K562 (cell line): Measurements from ENCODE around the gene JMJD1C. TPM values are rescaled to one million over a fixed set of nuclear protein-coding genes. Genes with fewer than 3 reads are reported as not detected.

Experiments used
- BHLHE40 ChIP-seq: IDR thresholded peaks from 2 replicates; pipeline ENCODE4 v1.6.1; 2011; ENCODE audit warnings: low read length, improper control_type of control experiment
- BRF2 ChIP-seq: IDR thresholded peaks from 3 replicates; pipeline ENCODE4 v1.6.1; 2011; ENCODE audit warnings: borderline replicate concordance, mild to moderate bottlenecking; ENCODE audit not compliant: insufficient read length, insufficient read depth
- CREB3L1 ChIP-seq: fragments of 450-650 bp; IDR thresholded peaks from 2 replicates; pipeline ENCODE4 v1.6.1; 2014; ENCODE audit warnings: low read depth, mild to moderate bottlenecking, moderate library complexity, borderline replicate concordance
- E2F5 ChIP-seq: sonication (generic); formaldehyde crosslinking; IDR thresholded peaks from 2 replicates; pipeline ENCODE4 v1.8.0; 2022; ENCODE audit warnings: mild to moderate bottlenecking, missing genetic modification reagents
- ELK1 ChIP-seq: sonication (generic); formaldehyde crosslinking; IDR thresholded peaks from 2 replicates; pipeline ENCODE4 v1.8.1; 2022; ENCODE audit warnings: missing genetic modification reagents
- HDAC1 ChIP-seq, 2 experiments: fragments of 450-650 bp; IDR thresholded peaks; 2 replicates each; pipeline ENCODE4 v1.6.1; 2016 to 2017; ENCODE audit warnings: inconsistent platforms in 1 of 2, mild to moderate bottlenecking in 1 of 2, moderate library complexity in 1 of 2
- HNRNPUL1 ChIP-seq: fragments of 200-400 bp; formaldehyde crosslinking; IDR thresholded peaks from 2 replicates; pipeline ENCODE4 v1.6.1; 2017; ENCODE audit warnings: low read length
- KDM2B ChIP-seq: fragments of 250-450 bp; sonication (Bioruptor Pico); IDR thresholded peaks from 2 replicates; pipeline ENCODE4 v1.8.0; 2021; ENCODE audit warnings: mild to moderate bottlenecking, moderate library complexity
- KHSRP ChIP-seq: fragments of 450-650 bp; IDR thresholded peaks from 2 replicates; pipeline ENCODE4 v1.6.1; 2017
- MNT ChIP-seq, 2 experiments: fragments of 450-650 bp; conservative IDR thresholded peaks; 2 replicates each; pipeline ENCODE4 v1.6.1; 2017; ENCODE audit warnings: mild to moderate bottlenecking in 2 of 2, moderate library complexity in 2 of 2
- PHF21A ChIP-seq: fragments of 450-650 bp; IDR thresholded peaks from 2 replicates; pipeline ENCODE4 v1.6.1; 2017; ENCODE audit warnings: low read depth, borderline replicate concordance
- RBM15 ChIP-seq: fragments of 200-400 bp; formaldehyde crosslinking; IDR thresholded peaks from 2 replicates; pipeline ENCODE4 v1.6.1; 2018; ENCODE audit warnings: mild to moderate bottlenecking, low read length, moderate library complexity; ENCODE audit not compliant: insufficient read depth
- RFX7 ChIP-seq: fragments of 250-450 bp; sonication (Bioruptor Pico); IDR thresholded peaks from 2 replicates; pipeline ENCODE4 v1.5.1; 2021; ENCODE audit warnings: mild to moderate bottlenecking
- TAF1 ChIP-seq: IDR thresholded peaks from 2 replicates; pipeline ENCODE4 v1.6.1; 2011; ENCODE audit warnings: mild to moderate bottlenecking, low read length, moderate library complexity; ENCODE audit not compliant: insufficient read depth, control insufficient read depth, severe bottlenecking; ENCODE audit errors: extremely low read depth
- TEAD1 ChIP-seq, 2 experiments: fragments of 450-650 bp in 1 of 2; sonication (generic) in 1 of 2; formaldehyde crosslinking; IDR thresholded peaks; 2 replicates each; pipeline versions ENCODE4 v1.4.0 to v1.8.0; 2020 to 2022; ENCODE audit warnings: mild to moderate bottlenecking in 2 of 2, missing genetic modification reagents in 1 of 2
- THRAP3 ChIP-seq: fragments of 450-650 bp; IDR thresholded peaks from 2 replicates; pipeline ENCODE4 v1.6.1; 2016; ENCODE audit warnings: mild to moderate bottlenecking, inconsistent platforms, borderline replicate concordance
- WHSC1 ChIP-seq: IDR thresholded peaks from one replicate; pipeline ENCODE4 v1.6.1; 2012; ENCODE audit warnings: low read length, control low read depth, inconsistent platforms
- ZNF253 ChIP-seq: fragments of 250-450 bp; sonication (Bioruptor Pico); conservative IDR thresholded peaks from 2 replicates; pipeline ENCODE4 v1.6.1; 2021; ENCODE audit warnings: mild to moderate bottlenecking
- ZNF395 ChIP-seq: fragments of 200-800 bp; sonication (Bioruptor generic); IDR thresholded peaks from 2 replicates; pipeline ENCODE4 v1.6.1; 2017; ENCODE audit warnings: missing genetic modification characterization, missing compliant biosample characterization
- ZSCAN32 ChIP-seq: fragments of 450-650 bp; formaldehyde crosslinking; IDR thresholded peaks from 2 replicates; pipeline ENCODE4 v1.4.0; 2020; ENCODE audit warnings: mild to moderate bottlenecking, moderate library complexity
- polyA plus RNA-seq, 8 experiments: library from polyadenylated mRNA; depleted of rRNA in 4 of 8; stranded (reverse) in 5 of 8; unstranded in 3 of 8; fragments of >200 nt; fragmentation: Nextera tagmentation in 2 of 8; fragmentation: Illumina TruSeq in 1 of 8; extraction: Ambion mirVana in 2 of 8; extraction: Trizol in 1 of 8; gene quantifications; 2 replicates each; pipeline versions ENCODE4 v1.2.1 to v1.2.3, GENCODE V29; 2011 to 2014; ENCODE audit warnings: inconsistent platforms in 1 of 8, missing spikeins in 1 of 8
- total RNA-seq, 7 experiments: library from RNA; depleted of rRNA in 6 of 7; stranded (reverse); fragments of >200 nt in 6 of 7; fragmentation: Illumina TruSeq in 2 of 7; extraction: Trizol in 2 of 7; gene quantifications; 2 replicates each; pipeline versions ENCODE4 v1.2.1 to v1.2.3, GENCODE V29; 2011 to 2021; ENCODE audit warnings: low replicate concordance in 1 of 7

JMJD1C gene
- total and polyA plus RNA-seq, 9 of the 15 experiments (the other 6 are each of a cell fraction or from before 2014, with no cell fraction given), result 25.3 to 68.0 (median 47.2) TPM

- peak; percentile 89 for TF ChIP-seq CREB3L1
- no peak for TF ChIP-seq E2F5 (CRISPR knock-in tag)
- no peak for TF ChIP-seq THRAP3
- TF ChIP-seq KHSRP, result peak; percentile 82
- TF ChIP-seq HNRNPUL1, result no peak
- TF ChIP-seq TAF1, result peak; percentile 94
- no peak for TF ChIP-seq RBM15
- TF ChIP-seq MNT (conservative IDR thresholded peaks at IDR 0.05), result peak; percentile 81 to 89
- no peak for TF ChIP-seq BRF2
- TF ChIP-seq TEAD1 (CRISPR knock-in tag; IDR thresholded peaks at IDR 0.05), result no peak
- TF ChIP-seq ZNF395 (CRISPR knock-in tag), result peak; percentile 80; the same call in 1 of the 2 replicates
- no peak for TF ChIP-seq KDM2B (CRISPR knock-in tag)
- no peak for TF ChIP-seq WHSC1
- 0 out of 2 replicates have a peak, but pooled peaks have one; percentile 32 for TF ChIP-seq ZSCAN32
- no peak for TF ChIP-seq ZNF253 (CRISPR knock-in tag)
- TF ChIP-seq ELK1 (CRISPR knock-in tag), result no peak
- peak in 1 of 2 experiments; percentile 81; a peak in 2 of 4 replicates for TF ChIP-seq HDAC1 (IDR thresholded peaks at IDR 0.05)
- no peak for TF ChIP-seq PHF21A
- TF ChIP-seq RFX7 (CRISPR knock-in tag), result no peak
- TF ChIP-seq BHLHE40, result peak; percentile 99
Measured at GRCh38 chr10:63133056-63133820, 332.5 kb downstream of the JMJD1C start, which contains the start of gene NRBF2 (continued).
